Measurements from ENCODE around the gene TMC7. TPM values are rescaled to one million over a fixed set of nuclear protein-coding genes. Genes with fewer than 3 reads are reported as not detected.

Gene TMC7
- total and polyA plus RNA-seq, 4 donors: 0.06 to 0.42 (median 0.09) TPM

DNA sequence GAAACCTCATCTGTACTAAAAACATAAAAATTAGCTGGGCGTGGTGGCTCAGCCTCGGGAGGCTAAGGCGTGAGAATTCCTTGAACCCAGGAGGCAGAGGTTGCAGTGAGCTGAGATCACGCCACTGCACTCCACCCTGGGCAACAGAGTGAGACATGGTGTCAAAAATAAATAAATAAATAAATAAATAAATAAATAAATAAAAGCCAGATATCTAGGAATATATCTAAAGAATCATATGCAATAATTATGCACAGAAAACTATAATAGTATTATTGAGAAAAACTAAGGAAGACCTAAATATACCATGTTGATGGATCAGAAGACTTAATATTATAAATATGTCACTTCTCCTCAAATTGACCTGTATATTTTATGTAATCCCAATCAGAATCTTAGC lies 37.0 kb downstream of the TMC7 start:
- WGBS: 92% methylated on average over 4 of the region's 4 CpGs
- TF ChIP-seq, protein P1, sequence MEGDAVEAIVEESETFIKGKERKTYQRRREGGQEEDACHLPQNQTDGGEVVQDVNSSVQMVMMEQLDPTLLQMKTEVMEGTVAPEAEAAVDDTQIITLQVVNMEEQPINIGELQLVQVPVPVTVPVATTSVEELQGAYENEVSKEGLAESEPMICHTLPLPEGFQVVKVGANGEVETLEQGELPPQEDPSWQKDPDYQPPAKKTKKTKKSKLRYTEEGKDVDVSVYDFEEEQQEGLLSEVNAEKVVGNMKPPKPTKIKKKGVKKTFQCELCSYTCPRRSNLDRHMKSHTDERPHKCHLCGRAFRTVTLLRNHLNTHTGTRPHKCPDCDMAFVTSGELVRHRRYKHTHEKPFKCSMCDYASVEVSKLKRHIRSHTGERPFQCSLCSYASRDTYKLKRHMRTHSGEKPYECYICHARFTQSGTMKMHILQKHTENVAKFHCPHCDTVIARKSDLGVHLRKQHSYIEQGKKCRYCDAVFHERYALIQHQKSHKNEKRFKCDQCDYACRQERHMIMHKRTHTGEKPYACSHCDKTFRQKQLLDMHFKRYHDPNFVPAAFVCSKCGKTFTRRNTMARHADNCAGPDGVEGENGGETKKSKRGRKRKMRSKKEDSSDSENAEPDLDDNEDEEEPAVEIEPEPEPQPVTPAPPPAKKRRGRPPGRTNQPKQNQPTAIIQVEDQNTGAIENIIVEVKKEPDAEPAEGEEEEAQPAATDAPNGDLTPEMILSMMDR (IDR thresholded peaks at IDR 0.05; ENCODE audit: low read depth, low read length, missing input control): no peak
- TF ChIP-seq HNF4G (IDR thresholded peaks at IDR 0.05) (no peak), RAD21 (IDR thresholded peaks at IDR 0.05) (no peak), EGR1 (IDR thresholded peaks at IDR 0.05; ENCODE audit: low read depth in 2 of 2) (no peak), NR2F2 (IDR thresholded peaks at IDR 0.05) (no peak), RXRA (IDR thresholded peaks at IDR 0.05) (no peak), FOXA2 (IDR thresholded peaks at IDR 0.05) (no peak), GABPA (IDR thresholded peaks at IDR 0.05 in 1 of 2, conservative IDR thresholded peaks at IDR 0.05 in 1 of 2) (no peak)
- H3K27me3 ChIP-seq (ENCODE audit: control insufficient read depth in 4 of 4, insufficient read depth in 4 of 4, low read length in 3 of 4): no peaks in the 10 kb centered on the region
- H3K4me3 ChIP-seq (ENCODE audit: low read depth in 1 of 3, low read length in 3 of 3): no peak overlapping the region
- H3K9ac ChIP-seq (ENCODE audit: low read depth in 1 of 2, low read length in 2 of 2): no peak overlapping the region
- H3K36me3 ChIP-seq (ENCODE audit: control insufficient read depth in 4 of 4, insufficient read depth in 3 of 4, low read depth in 1 of 4, low read length in 3 of 4): no peaks in the 10 kb centered on the region
- H3K27ac ChIP-seq (ENCODE audit: low read depth in 1 of 2, low read length in 2 of 2): no peak overlapping the region
- H3K9me3 ChIP-seq (ENCODE audit: control insufficient read depth in 4 of 4, low read length in 3 of 4): no peaks in the 10 kb centered on the region
- H3K4me1 ChIP-seq (ENCODE audit: control insufficient read depth in 4 of 4, insufficient read depth in 4 of 4, low read length in 3 of 4): no peaks in the 10 kb centered on the region
- no peak for DNase-seq (ENCODE audit: low spot score)

DNA sequence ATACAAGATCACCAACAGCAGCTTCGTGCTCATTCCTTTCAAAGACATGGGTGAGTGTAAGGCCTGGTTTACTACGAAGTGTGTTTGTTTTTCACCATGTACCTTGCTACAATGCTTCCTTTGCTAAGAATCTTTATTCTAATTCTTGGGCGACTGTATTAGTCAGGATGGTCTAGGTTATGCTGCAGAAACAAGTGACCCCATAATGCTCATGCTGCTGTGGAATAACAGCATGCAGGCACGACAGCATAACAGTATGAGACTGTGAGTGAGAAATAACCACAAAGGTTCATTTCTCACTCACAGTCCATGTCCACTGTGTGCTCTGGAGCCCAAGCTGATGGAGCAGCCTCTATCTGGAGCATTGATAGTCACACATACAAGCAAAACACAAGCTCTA lies 38.0 kb downstream of the TMC7 start:
- H3K27me3 ChIP-seq (ENCODE audit: control insufficient read depth in 4 of 4, insufficient read depth in 4 of 4, low read length in 3 of 4): no peaks in the 10 kb centered on the region
- H3K4me3 ChIP-seq (ENCODE audit: low read depth in 1 of 3, low read length in 3 of 3): no peak overlapping the region
- no peak overlapping the region for H3K9ac ChIP-seq (ENCODE audit: low read depth in 1 of 2, low read length in 2 of 2)
- TF ChIP-seq FOXA1 (IDR thresholded peaks at IDR 0.05) (no peak), YY1 (IDR thresholded peaks at IDR 0.05) (no peak), RAD21 (IDR thresholded peaks at IDR 0.05) (no peak), RXRA (IDR thresholded peaks at IDR 0.05) (no peak), HNF4A (conservative IDR thresholded peaks at IDR 0.05) (no peak), HNF4G (IDR thresholded peaks at IDR 0.05) (no peak), JUND (IDR thresholded peaks at IDR 0.05) (no peak), FOXA2 (IDR thresholded peaks at IDR 0.05) (no peak)
- TF ChIP-seq, protein P2, sequence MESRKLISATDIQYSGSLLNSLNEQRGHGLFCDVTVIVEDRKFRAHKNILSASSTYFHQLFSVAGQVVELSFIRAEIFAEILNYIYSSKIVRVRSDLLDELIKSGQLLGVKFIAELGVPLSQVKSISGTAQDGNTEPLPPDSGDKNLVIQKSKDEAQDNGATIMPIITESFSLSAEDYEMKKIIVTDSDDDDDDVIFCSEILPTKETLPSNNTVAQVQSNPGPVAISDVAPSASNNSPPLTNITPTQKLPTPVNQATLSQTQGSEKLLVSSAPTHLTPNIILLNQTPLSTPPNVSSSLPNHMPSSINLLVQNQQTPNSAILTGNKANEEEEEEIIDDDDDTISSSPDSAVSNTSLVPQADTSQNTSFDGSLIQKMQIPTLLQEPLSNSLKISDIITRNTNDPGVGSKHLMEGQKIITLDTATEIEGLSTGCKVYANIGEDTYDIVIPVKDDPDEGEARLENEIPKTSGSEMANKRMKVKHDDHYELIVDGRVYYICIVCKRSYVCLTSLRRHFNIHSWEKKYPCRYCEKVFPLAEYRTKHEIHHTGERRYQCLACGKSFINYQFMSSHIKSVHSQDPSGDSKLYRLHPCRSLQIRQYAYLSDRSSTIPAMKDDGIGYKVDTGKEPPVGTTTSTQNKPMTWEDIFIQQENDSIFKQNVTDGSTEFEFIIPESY (IDR thresholded peaks at IDR 0.05): no peak
- TF ChIP-seq, protein P1 (IDR thresholded peaks at IDR 0.05; ENCODE audit: low read depth, low read length, missing input control): no peak
- H3K27ac ChIP-seq (ENCODE audit: low read depth in 1 of 2, low read length in 2 of 2): no peak overlapping the region
- no peaks in the 10 kb centered on the region for H3K4me1 ChIP-seq (ENCODE audit: control insufficient read depth in 4 of 4, insufficient read depth in 4 of 4, low read length in 3 of 4)
- no peak for DNase-seq (ENCODE audit: low spot score)
- WGBS: 90% methylated on average over 4 of the region's 4 CpGs
- H3K9me3 ChIP-seq (ENCODE audit: control insufficient read depth in 4 of 4, low read length in 3 of 4): no peaks in the 10 kb centered on the region
- no peaks in the 10 kb centered on the region for H3K36me3 ChIP-seq (ENCODE audit: control insufficient read depth in 4 of 4, insufficient read depth in 3 of 4, low read depth in 1 of 4, low read length in 3 of 4)

Data from liver (tissue), 9 donors.